Epithelial cell of esophagus (primary cell): Measurements from ENCODE around the gene CLSTN1.
A peak's percentile ranks its signal among the peaks of the same experiment; 100 is the strongest.

Experiments used
- DNase-seq: peaks from one replicate; pipeline ENCODE4 v3.0.0; 2010; ENCODE audit warnings: low read depth
- H3K4me3 ChIP-seq: 2 replicates; pipeline ENCODE4 v1.5.1; 2011; ENCODE audit warnings: mild to moderate bottlenecking, low read length, control low read depth
- CTCF ChIP-seq: IDR thresholded peaks from 2 replicates; pipeline ENCODE4 v1.5.1; 2011; ENCODE audit warnings: low read depth, mild to moderate bottlenecking, low read length, control low read depth, inconsistent platforms; ENCODE audit not compliant: insufficient read depth; ENCODE audit errors: missing control alignments

CLSTN1 gene

GRCh38 chr1:9869831-9870251 is 46.1 kb upstream of the CLSTN1 start:
- no peak overlapping the region for H3K4me3 ChIP-seq
- no peak for TF ChIP-seq CTCF
- DNase-seq = peak; percentile 93

GRCh38 chr1:9868244-9868590 is 44.5 kb upstream of the CLSTN1 start:
- no peak for DNase-seq
- H3K4me3 ChIP-seq = no peak overlapping the region
- TF ChIP-seq CTCF = no peak

GRCh38 chr1:9867408-9868243 is 43.9 kb upstream of the CLSTN1 start:
- peak; percentile 91 for TF ChIP-seq CTCF
- peak; percentile 76 for DNase-seq
- no peak overlapping the region for H3K4me3 ChIP-seq

GRCh38 chr1:9866836-9867235 is 43.1 kb upstream of the CLSTN1 start:
- no peak for TF ChIP-seq CTCF

GRCh38 chr1:9865724-9866123 is 42.0 kb upstream of the CLSTN1 start:
- DNase-seq = no peak
- no peak overlapping the region for H3K4me3 ChIP-seq
- no peak for TF ChIP-seq CTCF

More at GRCh38 chr1:9866836-9867235, 43.1 kb upstream of the CLSTN1 start:
- no peak for DNase-seq
- H3K4me3 ChIP-seq = no peak overlapping the region

GRCh38 chr1:9863371-9863770 is 39.6 kb upstream of the CLSTN1 start:
- TF ChIP-seq CTCF = no peak
- DNase-seq = no peak
- H3K4me3 ChIP-seq = no peak overlapping the region

GRCh38 chr1:9861360-9861759 is 37.6 kb upstream of the CLSTN1 start:
- DNase-seq = no peak
- no peak overlapping the region for H3K4me3 ChIP-seq
- no peak for TF ChIP-seq CTCF
